Upper lobe of left lung (tissue), 6 donors: ENCODE results near the gene KNL1. TPM values are rescaled to one million over a fixed set of nuclear protein-coding genes. Genes with fewer than 3 reads are reported as not detected.

ENCODE experiments used
- ATAC-seq, 2 donors: fragments of 200-7000 bp; cut with Tn5 transposase; one replicate each; pipeline ENCODE4 v1.9.1; 2022; ENCODE audit warnings: mild to moderate bottlenecking in 2 of 2, moderate library complexity in 2 of 2; ENCODE audit not compliant: low FRiP score in 2 of 2
- DNase-seq, 2 donors: peaks; one replicate each; pipeline ENCODE4 v3.0.0-alpha.2; 2019 to 2020
- H3K27ac ChIP-seq, 4 donors: fragments of 200-600 bp; sonication (generic); one replicate each; pipeline ENCODE4 v1.5.1; 2016 to 2019
- H3K27me3 ChIP-seq, 4 donors: fragments of 200-600 bp; sonication (generic); one replicate each; pipeline ENCODE4 v1.5.1; 2017 to 2019
- H3K36me3 ChIP-seq, 4 donors: fragments of 200-600 bp; sonication (generic); one replicate each; pipeline ENCODE4 v1.5.1; 2016 to 2019
- H3K4me1 ChIP-seq, 4 donors: fragments of 200-600 bp; sonication (generic); one replicate each; pipeline ENCODE4 v1.5.1; 2018 to 2019
- H3K4me3 ChIP-seq, 4 donors: fragments of 200-600 bp; sonication (generic); one replicate each; pipeline ENCODE4 v1.5.1; 2017 to 2019; ENCODE audit warnings: mild to moderate bottlenecking in 2 of 4, moderate library complexity in 1 of 4
- H3K9me3 ChIP-seq, 4 donors: fragments of 200-600 bp; sonication (generic); one replicate each; pipeline ENCODE4 v1.5.1; 2018 to 2019
- EP300 ChIP-seq, 4 donors: sonication (generic); formaldehyde crosslinking; IDR thresholded peaks; one replicate each; pipeline ENCODE4 v1.5.1; 2017; ENCODE audit warnings: antibody characterized with exemption in 4 of 4, control low read depth in 2 of 4
- POLR2A ChIP-seq, 4 donors: fragments of 450-650 bp; IDR thresholded peaks; one replicate each; pipeline ENCODE4 v1.5.1; 2016 to 2017; ENCODE audit warnings: antibody characterized with exemption in 4 of 4, mild to moderate bottlenecking in 2 of 4
- POLR2AphosphoS5 ChIP-seq, 2 donors: sonication (generic); formaldehyde crosslinking; IDR thresholded peaks; one replicate each; pipeline ENCODE4 v1.5.1; 2017; ENCODE audit warnings: antibody characterized with exemption in 2 of 2
- WGBS, 2 donors: methylation state at CpG; one replicate each; pipeline ENCODE4 v1.1.5; 2017 to 2018; 5-methylcytosine and 5-hydroxymethylcytosine counted together
- total RNA-seq, 6 donors: library from RNA; depleted of rRNA in 4 of 6; stranded (reverse); fragments of >200 nt in 4 of 6; gene quantifications; one replicate each; pipeline versions ENCODE4 v1.1.0 to v1.2.1, GENCODE V29; 2016 to 2021
- TF ChIP-seq, protein P1 (sequence below), 6 experiments: fragments of 450-650 bp in 4 of 6; fragments of 200-600 bp in 2 of 6; sonication (generic) in 2 of 6; IDR thresholded peaks; one replicate each; pipeline ENCODE4 v1.5.1; 2016 to 2019; ENCODE audit warnings: antibody characterized with exemption in 6 of 6
- donor health status: DM: no; HTN: no; CAD: no; lungs with moderate emphysema.
- donor health status: DM: no; HTN: yes; CAD: no; lungs with severe emphysema.

KNL1 gene
- total RNA-seq, 6 donors from 2014 or later: under 0.01 to 2.4 (median 1.3) TPM

DNA sequence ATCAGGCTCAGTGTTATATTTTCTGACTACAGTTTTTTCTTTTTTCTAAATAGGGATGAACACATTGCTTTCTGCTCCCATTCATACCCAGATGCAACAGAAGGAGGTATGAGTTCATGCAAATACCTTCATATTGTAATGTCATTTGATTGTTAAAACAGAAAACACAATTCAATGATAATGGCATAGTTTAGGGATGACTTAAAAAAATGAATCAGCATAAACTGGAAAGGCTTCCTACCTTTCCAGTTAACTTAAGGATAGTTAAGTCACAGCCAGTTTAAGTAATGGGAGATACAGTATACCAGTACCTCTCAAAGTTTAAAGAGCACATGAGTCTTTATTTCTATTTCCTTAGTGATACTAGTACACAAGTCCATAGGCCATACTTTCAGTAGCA lies 24.9 kb downstream of the KNL1 start:
- Histone ChIP-seq H3K4me3 (no peak overlapping the region), H3K36me3 (no peaks in the 10 kb centered on the region), H3K27me3 (no peaks in the 10 kb centered on the region), H3K9me3 (no peaks in the 10 kb centered on the region), H3K4me1 (no peaks in the 10 kb centered on the region), H3K27ac (no peak overlapping the region)
- ATAC-seq: no peak
- TF ChIP-seq, protein P1, sequence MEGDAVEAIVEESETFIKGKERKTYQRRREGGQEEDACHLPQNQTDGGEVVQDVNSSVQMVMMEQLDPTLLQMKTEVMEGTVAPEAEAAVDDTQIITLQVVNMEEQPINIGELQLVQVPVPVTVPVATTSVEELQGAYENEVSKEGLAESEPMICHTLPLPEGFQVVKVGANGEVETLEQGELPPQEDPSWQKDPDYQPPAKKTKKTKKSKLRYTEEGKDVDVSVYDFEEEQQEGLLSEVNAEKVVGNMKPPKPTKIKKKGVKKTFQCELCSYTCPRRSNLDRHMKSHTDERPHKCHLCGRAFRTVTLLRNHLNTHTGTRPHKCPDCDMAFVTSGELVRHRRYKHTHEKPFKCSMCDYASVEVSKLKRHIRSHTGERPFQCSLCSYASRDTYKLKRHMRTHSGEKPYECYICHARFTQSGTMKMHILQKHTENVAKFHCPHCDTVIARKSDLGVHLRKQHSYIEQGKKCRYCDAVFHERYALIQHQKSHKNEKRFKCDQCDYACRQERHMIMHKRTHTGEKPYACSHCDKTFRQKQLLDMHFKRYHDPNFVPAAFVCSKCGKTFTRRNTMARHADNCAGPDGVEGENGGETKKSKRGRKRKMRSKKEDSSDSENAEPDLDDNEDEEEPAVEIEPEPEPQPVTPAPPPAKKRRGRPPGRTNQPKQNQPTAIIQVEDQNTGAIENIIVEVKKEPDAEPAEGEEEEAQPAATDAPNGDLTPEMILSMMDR (IDR thresholded peaks at IDR 0.05): no peak
- TF ChIP-seq POLR2AphosphoS5 (IDR thresholded peaks at IDR 0.05) (no peak), EP300 (IDR thresholded peaks at IDR 0.05) (no peak), POLR2A (IDR thresholded peaks at IDR 0.05) (no peak)
- DNase-seq: no peak

DNA sequence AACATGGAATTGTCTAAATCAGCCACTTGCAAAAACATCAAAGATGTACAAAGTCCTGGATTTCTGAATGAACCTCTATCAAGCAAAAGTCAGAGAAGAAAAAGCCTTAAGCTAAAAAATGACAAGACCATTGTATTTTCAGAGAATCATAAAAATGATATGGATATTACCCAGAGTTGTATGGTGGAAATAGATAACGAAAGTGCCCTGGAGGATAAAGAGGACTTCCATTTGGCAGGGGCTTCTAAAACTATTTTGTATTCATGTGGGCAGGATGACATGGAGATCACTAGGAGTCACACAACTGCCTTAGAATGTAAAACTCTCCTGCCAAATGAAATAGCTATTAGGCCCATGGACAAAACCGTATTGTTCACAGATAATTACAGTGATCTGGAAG lies 29.3 kb downstream of the KNL1 start:
- 94 to 95% methylated on average over 2 of the region's 2 CpGs for WGBS, 2 donors
- TF ChIP-seq EP300 (IDR thresholded peaks at IDR 0.05): no peak
- TF ChIP-seq, protein P1 (IDR thresholded peaks at IDR 0.05): no peak
- TF ChIP-seq POLR2AphosphoS5 (IDR thresholded peaks at IDR 0.05): no peak
- TF ChIP-seq POLR2A (IDR thresholded peaks at IDR 0.05): no peak
- H3K4me1 ChIP-seq: no peaks in the 10 kb centered on the region
- no peak overlapping the region for H3K27ac ChIP-seq
- no peak for DNase-seq
- no peak for ATAC-seq
- H3K27me3 ChIP-seq: no peaks in the 10 kb centered on the region
- no peak overlapping the region for H3K4me3 ChIP-seq
- H3K36me3 ChIP-seq: no peaks in the 10 kb centered on the region
- H3K9me3 ChIP-seq: no peaks in the 10 kb centered on the region

DNA sequence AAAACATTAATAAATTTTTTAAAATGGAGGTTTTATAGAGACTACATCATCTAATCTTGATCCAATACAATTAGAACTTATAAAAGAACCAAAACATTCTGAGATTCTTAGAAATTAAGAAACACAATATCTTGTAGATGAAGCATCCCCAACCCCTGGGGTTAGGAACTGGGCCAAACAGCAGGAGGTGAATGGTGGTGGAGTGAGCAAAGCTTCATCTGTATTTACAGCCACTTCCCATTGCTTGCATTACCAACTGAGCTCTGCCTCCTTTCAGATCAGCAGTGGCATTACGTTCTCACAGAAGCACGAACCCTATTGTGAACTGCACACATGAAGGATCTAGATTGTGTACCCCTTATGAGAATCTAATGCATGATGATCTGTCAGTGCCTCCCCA lies 36.3 kb downstream of the KNL1 start:
- H3K27ac ChIP-seq: no peak overlapping the region
- TF ChIP-seq, protein P1 (IDR thresholded peaks at IDR 0.05): no peak
- TF ChIP-seq EP300 (IDR thresholded peaks at IDR 0.05) (no peak), POLR2A (IDR thresholded peaks at IDR 0.05) (no peak), POLR2AphosphoS5 (IDR thresholded peaks at IDR 0.05) (no peak)
- ATAC-seq: no peak
- no peaks in the 10 kb centered on the region for H3K27me3 ChIP-seq
- H3K36me3 ChIP-seq: no peaks in the 10 kb centered on the region
- DNase-seq: no peak
- no peaks in the 10 kb centered on the region for H3K4me1 ChIP-seq
- no peaks in the 10 kb centered on the region for H3K9me3 ChIP-seq
- no peak overlapping the region for H3K4me3 ChIP-seq
- WGBS, 2 donors: 97 to 98% methylated on average over 2 of the region's 2 CpGs

- TF ChIP-seq POLR2AphosphoS5 (IDR thresholded peaks at IDR 0.05) (no peak), EP300 (IDR thresholded peaks at IDR 0.05) (no peak), POLR2A (IDR thresholded peaks at IDR 0.05) (no peak)
- TF ChIP-seq, protein P1 (IDR thresholded peaks at IDR 0.05): no peak
- DNase-seq (no peak), ATAC-seq (no peak)
- no peaks in the 10 kb centered on the region for H3K4me1 ChIP-seq
- no peaks in the 10 kb centered on the region for H3K27me3 ChIP-seq
- H3K27ac ChIP-seq: no peak overlapping the region
- 91 to 94% methylated on average over 9 of the region's 9 CpGs for WGBS, 2 donors
- no peaks in the 10 kb centered on the region for H3K9me3 ChIP-seq
- H3K36me3 ChIP-seq: no peaks in the 10 kb centered on the region
- no peak overlapping the region for H3K4me3 ChIP-seq
Measured at GRCh38 chr15:40633178-40633577, 39.1 kb downstream of the KNL1 start.

DNA sequence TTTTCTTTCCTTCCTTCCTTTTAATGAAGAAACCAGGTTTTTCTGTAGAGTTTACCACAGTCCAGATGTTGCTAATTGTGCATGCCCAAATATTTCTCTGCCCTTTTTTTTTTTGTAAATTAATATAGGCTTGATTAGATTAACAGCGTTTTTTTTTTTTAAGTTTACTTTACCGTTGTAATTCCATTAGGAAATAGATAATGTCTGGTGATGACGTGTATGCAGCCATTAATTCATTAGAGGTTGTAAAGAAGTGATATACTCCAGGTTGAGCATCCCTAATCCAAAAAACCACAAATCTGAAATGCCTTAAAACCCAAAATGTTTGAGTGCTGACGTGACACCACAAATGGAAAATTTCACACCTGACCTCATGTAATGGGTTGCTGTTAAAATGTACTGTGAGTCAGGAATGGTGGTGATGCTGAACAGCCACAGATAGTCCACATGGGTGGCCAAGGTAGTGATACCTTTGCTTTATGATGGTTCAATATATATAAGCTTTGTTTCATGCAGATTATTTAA lies 43.2 kb downstream of the KNL1 start:
- WGBS, 2 donors: 87 to 90% methylated on average over 4 of the region's 4 CpGs

More for the DNA sequence above, 43.2 kb downstream of the KNL1 start:
- Histone ChIP-seq H3K4me3 (no peak overlapping the region), H3K4me1 (no peaks in the 10 kb centered on the region), H3K36me3 (no peaks in the 10 kb centered on the region), H3K27me3 (no peaks in the 10 kb centered on the region), H3K9me3 (no peaks in the 10 kb centered on the region), H3K27ac (no peak overlapping the region)
- TF ChIP-seq EP300 (IDR thresholded peaks at IDR 0.05) (no peak), POLR2AphosphoS5 (IDR thresholded peaks at IDR 0.05) (no peak), POLR2A (IDR thresholded peaks at IDR 0.05) (no peak)
- TF ChIP-seq, protein P1 (IDR thresholded peaks at IDR 0.05): no peak
- ATAC-seq (no peak), DNase-seq (no peak)
